H54 (cell line): ENCODE data around the gene IFNLR1.
"Not testable (repeated sequence)": the region's sequence is repeated elsewhere in the genome, so short reads cannot be mapped to it uniquely, and the experiment has no call there.

Experiments used
- DNase-seq: peaks from one replicate; pipeline ENCODE4 v3.0.0; 2011; ENCODE audit warnings: low spot score, mixed read lengths; ENCODE audit not compliant: insufficient read length
- FAIRE-seq: peaks from 3 replicates; lab custom pipeline; 2011; peaks lifted over from hg19 to GRCh38; lab: Jason Lieb, UNC
- POLR2A ChIP-seq: IDR thresholded peaks from 2 replicates; pipeline ENCODE4 v1.6.1; 2011; ENCODE audit warnings: low read depth, mild to moderate bottlenecking, low read length

IFNLR1 gene

DNA sequence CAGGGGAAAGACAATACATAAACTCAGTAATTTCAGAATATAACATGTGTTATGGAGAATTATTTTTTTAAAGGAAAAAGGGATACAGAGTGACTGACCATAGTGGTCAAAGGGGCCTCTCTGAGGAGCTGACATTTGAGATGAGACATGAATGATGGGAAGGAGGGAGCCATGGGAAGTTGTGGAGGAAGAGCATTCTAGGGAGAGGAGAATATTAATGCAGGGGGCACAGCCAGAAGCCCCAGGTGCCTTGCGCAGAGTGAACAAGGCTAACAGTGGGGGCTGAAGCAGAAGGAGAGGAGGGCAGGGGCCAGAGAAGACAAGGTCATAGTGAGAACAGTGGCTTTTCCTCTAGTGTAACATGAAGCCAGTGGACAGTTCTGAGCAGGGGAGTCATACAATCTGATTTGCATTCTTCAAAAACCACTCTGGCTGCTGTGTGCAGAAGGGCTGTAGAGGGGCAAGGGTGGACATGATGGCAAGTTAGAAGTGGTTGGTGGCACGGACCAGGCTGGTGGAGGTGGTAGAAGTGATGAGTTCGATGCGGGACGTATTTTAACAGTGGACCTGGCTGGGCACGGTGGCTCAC is 28.2 kb upstream of the IFNLR1 start:
- TF ChIP-seq POLR2A = no peak
- FAIRE-seq = no peak

DNA sequence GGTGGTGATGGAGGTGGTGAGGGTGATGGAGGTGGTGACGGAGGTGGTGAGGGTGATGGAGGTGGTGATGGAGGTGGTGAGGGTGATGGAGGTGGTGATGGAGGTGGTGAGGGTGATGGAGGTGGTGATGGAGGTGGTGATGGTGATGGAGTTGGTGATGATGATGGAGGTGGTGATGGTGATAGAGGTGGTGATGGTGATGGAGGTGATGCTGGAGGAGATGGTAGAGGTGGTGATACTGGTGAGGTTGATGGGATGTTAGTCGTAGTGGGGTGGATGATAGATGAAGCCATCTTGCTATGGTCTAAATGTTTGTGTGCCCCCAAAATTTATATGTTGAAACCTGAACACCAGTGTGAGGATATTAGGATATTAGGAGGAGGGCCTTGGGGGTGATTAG is 25.3 kb upstream of the IFNLR1 start:
- FAIRE-seq (no peak), DNase-seq (no peak)

More for the DNA sequence above, 28.2 kb upstream of the IFNLR1 start:
- no peak for DNase-seq

DNA sequence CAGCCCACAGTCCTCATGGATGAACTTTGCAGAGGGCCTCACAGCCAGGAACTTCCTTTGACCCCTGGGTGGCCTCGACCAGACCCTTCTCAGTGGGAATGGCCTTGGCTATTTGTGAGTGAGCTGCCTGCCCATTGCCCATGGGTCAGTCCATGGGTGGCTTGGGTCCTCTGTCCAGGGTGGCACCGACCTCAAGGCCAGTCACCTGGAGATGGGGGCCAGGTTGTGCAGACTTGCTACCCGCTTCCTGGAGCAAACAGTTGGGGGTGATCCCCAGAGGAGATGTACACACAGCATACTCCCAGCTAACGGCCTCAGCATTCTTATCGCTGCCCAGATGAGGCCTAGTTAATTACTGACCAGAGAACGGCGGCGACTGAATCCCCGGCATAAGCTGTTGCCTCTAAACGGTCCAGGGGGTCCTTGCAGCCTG is 23.1 kb upstream of the IFNLR1 start:
- DNase-seq (no peak), FAIRE-seq (no peak)

More for the DNA sequence above, 25.3 kb upstream of the IFNLR1 start:
- TF ChIP-seq POLR2A = no peak

DNA sequence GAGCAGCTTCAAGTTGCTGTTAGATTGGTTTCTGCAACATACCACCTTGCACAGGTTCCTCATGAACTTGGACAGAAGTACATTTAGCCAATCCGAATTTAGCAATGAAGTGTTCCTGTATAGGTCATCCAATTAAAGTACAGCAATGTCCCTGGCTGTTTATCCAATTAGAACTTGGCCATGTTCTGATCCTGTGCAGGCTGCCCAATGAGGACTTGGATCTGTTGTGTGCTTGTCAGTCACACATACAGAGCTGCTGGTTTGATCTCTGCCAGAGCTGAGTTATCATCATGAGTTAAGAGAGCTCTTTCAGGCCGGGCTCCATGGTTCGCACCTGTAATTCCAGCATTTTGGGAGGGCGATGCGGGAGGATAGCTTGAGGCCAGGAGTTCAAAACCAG is 22.0 kb upstream of the IFNLR1 start:
- FAIRE-seq (no peak), DNase-seq (no peak)
- TF ChIP-seq POLR2A = no peak

More for the DNA sequence above, 23.1 kb upstream of the IFNLR1 start:
- no peak for TF ChIP-seq POLR2A

DNA sequence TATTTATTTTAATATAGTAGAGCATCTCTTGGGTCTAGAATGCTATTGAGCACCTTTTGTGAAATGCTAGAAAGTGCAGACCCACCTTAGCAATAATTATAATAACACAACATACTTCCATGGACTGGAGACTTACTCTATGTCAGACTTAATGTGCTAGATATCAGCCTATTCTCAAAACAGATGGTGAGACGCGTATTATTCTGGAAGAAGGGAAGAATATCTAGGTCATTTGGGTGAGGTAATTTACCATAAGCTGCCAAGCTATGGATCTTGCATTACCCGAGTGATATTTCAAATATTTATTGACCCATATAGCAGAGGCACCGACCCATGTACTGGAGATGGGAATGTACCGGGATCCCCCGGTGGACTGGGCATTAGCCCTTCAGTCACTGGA is 20.6 kb upstream of the IFNLR1 start:
- no peak for TF ChIP-seq POLR2A
- FAIRE-seq (no peak), DNase-seq (no peak)

DNA sequence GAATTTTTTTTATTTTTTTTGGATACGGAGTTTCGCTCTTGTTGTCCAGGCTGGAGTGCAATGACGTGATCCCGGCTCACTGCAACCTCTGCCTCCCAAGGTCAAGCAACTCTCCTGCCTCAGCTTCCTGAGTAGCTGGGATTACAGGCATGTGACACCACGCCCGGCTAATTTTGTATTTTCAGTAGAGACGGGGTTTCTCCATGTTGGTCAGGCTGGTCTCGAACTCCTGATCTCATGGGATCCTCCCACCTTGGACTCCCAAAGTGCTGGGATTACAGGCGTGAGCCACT is 20.3 kb upstream of the IFNLR1 start:
- DNase-seq, FAIRE-seq: not testable (repeated sequence)

DNA sequence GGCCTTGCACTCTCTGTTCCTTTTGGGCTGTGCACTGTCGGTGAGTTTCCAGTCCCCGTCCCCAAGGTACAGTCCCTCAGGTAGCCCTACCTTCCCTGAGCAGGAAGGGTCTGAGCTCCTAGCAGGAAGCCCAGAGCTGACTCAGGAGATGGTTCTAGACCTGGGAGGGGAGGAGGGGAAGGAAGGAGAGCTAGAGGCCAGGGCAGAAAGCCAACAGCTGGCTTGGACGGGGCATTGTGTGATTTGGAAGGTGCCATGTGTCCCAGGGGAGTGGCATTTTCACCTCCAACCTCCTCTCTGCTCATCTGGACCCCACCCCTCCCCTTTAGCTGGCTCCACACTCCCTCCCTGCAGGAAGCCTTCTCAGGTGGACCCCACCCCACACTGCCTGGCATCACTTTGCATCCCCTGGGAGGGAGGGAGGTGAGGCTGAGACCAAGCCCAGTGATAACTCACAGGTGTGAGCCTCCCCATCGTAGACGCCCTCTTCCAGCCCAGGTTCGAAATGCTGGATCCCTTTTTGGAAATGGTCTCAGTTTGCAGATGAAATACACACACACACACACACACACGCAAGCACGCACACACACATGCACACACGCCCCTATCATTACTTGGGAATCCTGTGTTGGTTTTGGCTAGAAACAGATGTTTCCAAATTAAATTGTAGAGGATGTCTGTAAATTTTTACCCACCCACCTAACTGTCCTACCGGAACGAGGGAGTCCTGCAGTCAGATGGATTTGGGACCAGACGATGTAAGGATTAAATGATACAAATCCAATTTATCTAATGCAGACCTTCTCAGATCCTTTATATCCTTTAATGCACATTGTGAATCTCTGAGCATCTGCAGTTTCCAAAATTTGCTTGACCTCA is 19.7 kb upstream of the IFNLR1 start:
- TF ChIP-seq POLR2A = no peak
- DNase-seq (no peak), FAIRE-seq (no peak)

DNA sequence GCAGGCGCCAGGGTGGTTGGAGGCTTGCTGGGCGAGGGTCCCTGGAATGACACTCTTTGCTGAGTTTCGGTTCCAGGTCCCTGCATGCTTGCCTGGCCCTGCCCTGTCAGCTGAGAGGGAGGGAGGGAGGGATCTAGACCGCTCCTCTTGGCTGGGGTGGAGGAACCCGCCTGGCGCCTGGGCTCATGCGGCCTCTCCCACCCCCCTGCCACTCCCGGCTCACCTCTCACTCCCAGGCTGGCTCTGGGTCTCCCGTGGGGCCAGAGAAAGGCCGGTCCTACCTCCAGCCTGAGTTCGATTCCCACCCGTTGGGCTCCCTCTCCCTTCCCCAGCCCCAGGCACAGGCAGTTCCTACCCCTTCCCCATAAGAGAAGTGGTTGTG is 19.0 kb upstream of the IFNLR1 start:
- FAIRE-seq (no peak), DNase-seq (no peak)
- no peak for TF ChIP-seq POLR2A

DNA sequence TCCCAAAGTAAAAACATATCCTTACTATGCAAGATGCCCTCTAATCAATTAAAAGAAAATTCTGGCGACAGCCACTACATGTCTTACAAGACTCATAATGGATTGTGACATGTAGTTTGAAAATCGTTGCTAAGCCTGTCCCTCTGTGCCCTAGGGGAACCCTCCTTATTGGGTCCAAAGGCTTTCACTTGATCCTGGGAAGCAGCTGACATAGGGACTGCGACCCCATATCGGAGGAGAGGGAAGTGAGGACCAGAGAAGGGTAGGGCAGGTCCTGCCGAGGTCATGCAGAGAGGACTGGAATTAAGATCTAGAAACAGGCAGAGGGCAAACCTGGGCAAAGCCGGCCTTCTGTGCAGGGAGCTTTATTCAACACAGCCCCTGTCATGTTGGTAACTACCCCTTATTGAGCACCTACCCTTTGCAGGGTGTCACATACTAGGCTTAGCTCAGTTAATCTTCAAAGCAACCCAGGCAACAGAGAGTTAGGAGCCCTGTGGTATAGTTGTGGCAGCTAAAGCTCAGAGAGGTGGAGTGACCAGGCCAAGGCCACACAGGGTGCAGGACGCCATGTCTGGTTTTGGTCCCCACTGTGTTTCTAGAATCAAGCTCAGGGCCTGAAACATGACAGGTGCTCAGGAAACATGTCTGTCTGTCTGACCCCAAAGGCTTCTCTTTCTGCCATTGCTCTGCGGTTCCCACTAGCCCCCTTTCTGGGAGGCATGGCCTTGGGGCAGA is 18.4 kb upstream of the IFNLR1 start:
- TF ChIP-seq POLR2A = no peak
- FAIRE-seq = no peak

DNA sequence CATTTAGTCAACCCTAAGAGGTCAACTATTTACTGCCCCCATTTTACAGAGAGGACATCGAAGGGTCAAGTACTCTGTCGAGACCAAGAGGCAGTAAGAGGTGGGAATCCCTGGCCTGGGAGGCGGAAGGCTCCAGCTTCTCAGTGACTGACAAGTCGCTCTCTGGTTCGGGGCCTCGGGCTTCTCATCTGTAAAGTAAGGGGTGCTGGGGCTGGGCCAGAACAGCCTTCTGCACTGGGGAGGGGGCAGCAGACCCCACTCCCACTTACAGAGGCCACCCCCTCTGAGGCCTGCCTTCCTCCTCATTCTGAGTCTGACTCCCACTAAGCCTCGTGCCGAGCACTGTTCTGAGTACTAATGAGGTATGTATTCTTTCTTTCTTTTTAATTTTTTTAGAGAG is 17.0 kb upstream of the IFNLR1 start:
- DNase-seq (no peak), FAIRE-seq (no peak)
- no peak for TF ChIP-seq POLR2A

More for the DNA sequence above, 18.4 kb upstream of the IFNLR1 start:
- DNase-seq = no peak

DNA sequence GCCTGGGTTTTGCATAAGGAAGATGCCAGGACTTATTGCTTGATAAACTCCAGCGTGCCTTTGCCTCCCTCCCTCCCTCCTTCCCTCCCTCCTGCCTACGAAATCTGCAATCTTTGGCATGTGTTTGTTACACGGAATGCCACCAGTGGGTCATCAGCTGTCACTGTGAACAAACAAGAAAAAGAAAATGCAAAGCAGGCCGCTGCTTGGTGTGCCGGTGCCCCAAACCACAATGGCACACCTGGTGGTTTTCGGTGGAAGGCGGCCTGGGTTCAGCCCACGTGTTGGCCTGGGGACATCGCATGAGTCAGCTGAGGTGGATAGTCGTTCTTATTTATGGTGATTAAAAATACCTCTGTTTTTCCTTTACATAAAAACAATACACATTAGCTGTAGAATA is 16.3 kb upstream of the IFNLR1 start:
- DNase-seq (no peak), FAIRE-seq (no peak)
- TF ChIP-seq POLR2A = no peak

DNA sequence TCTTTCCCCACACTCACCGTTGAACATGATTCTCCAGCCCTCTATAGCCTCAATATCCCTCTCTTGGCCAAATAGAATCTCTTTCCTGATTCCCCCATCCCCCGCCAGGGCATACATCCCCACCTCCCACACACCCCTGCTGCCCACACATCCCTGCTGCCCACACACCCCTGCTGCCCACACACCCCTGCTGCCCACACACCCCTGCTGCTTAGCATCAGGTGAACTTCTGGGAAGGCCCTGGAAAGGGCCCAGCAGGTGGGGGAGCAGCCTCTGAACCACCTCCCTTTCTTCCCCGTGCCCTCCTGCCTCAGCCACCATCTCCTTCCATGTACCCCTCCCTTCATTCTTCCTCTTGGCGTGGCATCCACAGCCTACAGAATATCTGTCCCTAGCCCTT is 15.9 kb upstream of the IFNLR1 start:
- no peak for TF ChIP-seq POLR2A
- no peak for DNase-seq
- no peak for FAIRE-seq

DNA sequence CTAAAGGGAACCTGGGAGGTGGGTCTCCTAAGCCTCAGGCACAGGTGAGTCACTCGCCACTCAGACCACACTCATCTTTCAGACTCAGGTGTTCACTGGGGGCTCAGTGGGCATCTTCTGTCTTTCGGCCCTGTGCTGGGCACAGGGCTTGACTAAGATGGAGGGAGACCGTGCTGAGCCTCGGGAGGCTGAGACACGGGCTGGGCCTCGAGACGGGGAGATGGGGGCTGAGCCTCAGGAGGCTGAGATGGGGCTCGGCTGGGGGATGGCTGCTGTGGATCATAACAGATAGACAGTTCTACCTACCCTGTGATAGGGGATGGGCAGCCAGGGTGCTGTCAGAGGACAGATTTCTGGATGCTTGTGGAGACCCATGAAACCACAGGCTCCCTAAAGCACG is 15.5 kb upstream of the IFNLR1 start:
- no peak for FAIRE-seq
- DNase-seq = no peak
- no peak for TF ChIP-seq POLR2A

DNA sequence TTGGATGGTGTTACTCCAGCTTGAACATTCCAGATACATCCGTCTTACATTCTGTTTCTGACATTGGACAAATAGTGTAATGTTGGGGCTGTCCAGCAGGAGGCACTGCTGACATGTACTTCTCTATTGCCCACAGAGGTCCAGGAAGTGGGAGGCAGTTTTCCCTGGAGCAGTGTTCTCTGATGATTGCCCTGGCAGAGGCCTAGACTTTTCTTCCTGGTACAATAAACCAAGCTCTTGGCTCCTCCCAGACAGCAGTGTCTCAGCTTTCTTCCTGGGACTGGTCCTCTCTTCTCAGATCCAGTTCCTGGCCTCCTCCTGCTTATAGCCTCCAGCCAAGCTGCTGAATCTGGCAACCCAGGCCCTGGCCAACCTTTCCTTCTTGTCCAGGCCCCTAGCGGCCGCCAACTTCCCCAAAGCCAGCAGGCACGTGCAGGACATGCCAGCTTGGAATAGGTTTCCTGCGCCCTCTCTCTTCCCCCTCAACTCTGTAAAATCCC is 14.9 kb upstream of the IFNLR1 start:
- DNase-seq (peak; percentile 72), FAIRE-seq (peak; percentile 91)
- TF ChIP-seq POLR2A = no peak
